Measurements from ENCODE around the gene RREB1.

- TF ChIP-seq CTCF (IDR thresholded peaks at IDR 0.05; ENCODE audit: low read depth, low read length, poor library complexity, severe bottlenecking) = no peak
- TF ChIP-seq EZH2phosphoT487 (IDR thresholded peaks at IDR 0.05; ENCODE audit: borderline replicate concordance, low read length) = no peak
Measured at GRCh38 chr6:7183707-7184106, 75.9 kb downstream of the RREB1 start.
